Brain pericyte (primary cell): ENCODE data around the gene GRM7.

Source experiments
- DNase-seq: peaks from one replicate; pipeline ENCODE4 v3.0.0-alpha.2; 2012; ENCODE audit warnings: low read depth, low spot score

Gene GRM7

GRCh38 chr3:7720649-7721297, 859.9 kb downstream of the GRM7 start:
- no peak for DNase-seq

- no peak for DNase-seq
Measured at GRCh38 chr3:7721869-7722268, 861.0 kb downstream of the GRM7 start.

DNA sequence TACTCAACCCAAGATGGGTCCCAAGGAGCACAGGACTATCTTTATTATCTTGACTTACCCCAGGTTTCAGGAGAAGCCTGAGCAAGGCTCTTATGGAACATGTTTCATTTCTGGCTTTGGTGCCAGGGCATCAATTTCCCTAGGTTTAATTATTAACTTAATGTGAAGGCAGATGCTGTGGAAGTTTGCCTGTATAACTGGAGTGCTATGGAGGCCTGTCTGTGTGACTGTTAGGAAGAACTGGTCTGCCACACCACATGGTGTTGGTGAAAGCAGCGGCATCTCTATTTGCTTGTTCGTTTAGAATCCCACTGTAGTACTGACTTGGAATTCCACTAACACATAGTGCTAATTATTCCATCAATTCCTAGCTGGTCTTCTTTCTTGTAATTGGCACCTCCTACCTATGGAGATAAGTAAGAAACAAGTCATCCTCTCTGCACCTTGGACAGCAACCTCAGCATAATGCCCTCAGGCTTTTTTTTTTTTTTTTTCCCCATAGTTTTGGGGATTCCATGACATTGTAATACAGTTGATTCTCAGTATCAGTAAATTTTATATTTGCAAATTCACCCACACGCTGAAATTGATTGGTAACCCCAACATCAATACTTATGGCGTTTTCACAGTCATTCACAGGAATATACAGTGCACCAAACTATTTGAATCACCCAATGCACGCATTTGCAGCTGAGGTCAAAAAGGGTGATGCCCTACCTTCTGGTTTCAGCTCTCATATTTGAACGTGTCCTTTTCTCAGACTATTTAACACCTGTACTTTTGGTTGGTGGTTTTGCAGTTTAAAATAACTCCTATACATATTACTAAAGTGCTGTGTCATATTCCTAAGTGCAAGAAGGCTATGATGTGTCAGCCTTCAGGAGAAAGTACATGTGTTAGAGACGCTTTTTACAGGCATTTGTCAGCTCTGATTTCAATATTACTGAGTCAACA, 867.9 kb downstream of the GRM7 start:
- no peak for DNase-seq

DNA sequence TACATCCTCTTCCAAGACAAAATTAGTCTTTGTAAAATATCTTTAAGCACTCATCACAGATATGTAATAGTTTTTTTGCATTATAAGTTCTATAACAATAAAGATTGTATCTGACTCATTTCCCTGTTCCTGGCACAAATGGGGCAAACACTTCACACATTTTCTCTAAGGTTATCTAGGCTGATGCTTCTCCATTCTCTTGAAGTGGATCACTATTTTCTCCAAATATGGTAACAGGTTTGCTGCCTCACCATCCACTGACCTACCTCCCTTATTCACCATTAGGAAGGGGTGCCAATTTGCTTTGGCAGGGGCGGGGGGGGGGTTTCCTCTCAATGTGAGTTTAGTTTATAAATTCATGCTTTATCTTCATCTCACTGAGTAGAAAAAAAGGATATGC, 873.0 kb downstream of the GRM7 start:
- DNase-seq: no peak

GRCh38 chr3:7734456-7734855, 873.5 kb downstream of the GRM7 start:
- no peak for DNase-seq

DNA sequence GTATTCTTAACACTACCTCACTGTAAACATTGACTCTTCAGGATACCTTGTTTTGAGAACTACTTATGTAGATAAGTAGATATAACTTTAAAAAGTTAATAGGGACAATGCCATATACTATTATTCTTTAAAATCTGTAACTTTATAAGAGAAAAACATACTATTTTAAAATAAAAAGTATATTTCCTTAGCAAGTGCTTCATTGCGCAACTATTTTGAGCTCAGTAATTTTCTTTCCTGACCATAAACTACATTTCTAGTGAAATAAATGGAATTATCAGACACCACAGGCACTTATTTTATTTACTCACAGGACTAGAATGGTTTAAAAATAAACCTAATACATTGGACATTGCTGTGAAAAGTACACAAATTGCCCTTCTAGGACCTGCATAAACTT, 876.3 kb downstream of the GRM7 start:
- DNase-seq: no peak

GRCh38 chr3:7739754-7740153, 878.8 kb downstream of the GRM7 start:
- no peak for DNase-seq

DNA sequence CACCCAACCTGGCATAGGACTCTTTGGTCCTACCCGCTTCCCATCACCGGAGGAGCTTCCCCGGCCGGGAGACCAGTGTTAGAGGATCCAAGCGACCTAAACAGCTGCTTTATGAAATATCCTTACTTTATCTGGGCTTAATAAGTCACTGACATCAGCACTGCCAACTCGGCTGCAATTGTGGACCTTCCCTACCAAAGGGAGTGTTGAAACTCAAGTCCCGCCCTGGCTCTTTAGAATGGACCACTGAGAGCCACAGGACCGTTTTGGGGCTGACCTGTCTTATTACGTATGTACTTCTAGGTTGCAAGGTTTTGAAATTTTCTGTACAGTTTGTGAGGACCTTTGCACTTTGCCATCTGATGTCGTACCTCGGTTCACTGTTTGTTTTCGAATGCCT, 879.5 kb downstream of the GRM7 start:
- no peak for DNase-seq

DNA sequence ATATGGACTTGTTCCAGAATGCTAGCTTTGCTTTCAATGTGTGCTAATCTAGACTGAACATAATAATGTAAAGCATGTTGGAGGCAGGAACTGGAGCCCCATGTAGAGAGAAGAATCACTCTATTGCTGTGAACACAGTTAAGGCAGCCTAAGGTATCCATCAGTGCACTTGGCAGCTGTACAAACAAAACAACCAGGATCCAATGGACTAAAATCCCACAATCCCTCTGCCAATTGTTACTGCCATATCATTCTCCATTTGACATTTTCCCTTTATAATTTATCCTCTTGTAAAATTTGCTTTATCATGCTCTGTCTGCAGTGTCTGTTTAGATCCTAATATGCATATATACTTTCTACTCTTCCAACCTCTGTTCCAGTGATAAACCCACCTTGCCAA, 883.9 kb downstream of the GRM7 start:
- no peak for DNase-seq

- DNase-seq: no peak
Measured at GRCh38 chr3:7745711-7746110, 884.8 kb downstream of the GRM7 start.

DNA sequence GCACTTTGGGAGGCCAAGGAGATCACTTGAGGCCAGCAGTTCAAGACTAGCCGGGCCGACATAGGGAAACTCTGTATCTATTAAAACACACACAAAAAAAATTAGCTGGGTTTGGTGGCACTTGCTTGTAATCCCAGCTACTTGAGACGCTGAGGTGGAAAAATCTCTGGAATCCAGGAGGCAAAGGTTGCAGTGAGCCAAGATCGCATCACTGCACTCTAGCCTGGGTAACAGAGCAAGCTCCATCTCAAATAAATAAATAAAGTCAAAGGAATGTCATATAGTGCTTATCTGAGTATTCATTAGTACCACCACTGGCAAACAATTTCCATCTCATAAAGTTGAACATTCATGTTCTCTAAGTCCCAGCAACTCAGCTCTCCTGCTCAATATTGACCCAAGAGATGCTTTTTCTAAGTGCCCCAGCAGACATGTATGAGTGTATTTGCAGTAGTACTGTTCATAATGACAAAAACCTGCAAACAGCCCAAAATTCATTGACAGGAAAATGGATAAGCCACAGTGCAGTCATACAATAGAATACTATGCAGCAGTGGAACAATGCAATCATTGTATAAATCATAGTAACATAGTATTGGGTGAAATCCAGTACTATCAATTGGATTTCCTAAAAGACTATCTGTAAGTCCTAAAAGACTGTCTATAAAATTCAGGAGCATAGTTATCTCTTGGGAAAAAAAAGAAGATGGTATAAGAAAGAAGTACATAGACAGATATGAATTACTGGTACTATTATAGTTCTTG, 889.2 kb downstream of the GRM7 start:
- no peak for DNase-seq

GRCh38 chr3:7752005-7752404, 891.1 kb downstream of the GRM7 start:
- no peak for DNase-seq

GRCh38 chr3:7754653-7755441, 893.9 kb downstream of the GRM7 start:
- DNase-seq: no peak

DNA sequence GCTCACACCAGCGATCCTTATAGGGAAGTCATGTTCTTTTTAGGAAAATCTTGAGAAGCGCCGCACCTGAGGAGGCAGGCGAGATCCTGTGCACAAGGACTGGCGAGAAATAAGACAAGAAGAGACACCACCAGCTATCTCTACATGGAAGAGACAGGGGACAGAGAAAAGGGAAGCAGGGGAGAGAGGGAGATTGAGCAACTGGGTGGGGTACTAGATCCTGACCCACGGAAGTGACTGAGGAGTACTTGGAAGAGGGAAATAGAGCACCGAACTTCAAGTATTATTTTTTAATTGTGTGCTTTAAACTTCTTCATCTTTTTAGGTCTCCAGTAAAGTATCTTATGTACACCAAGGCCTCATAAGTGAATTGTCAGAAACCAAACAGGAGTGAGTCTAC, 898.7 kb downstream of the GRM7 start:
- DNase-seq: no peak

- no peak for DNase-seq
Measured at GRCh38 chr3:7760718-7761117, 899.8 kb downstream of the GRM7 start.

GRCh38 chr3:7764115-7764514, 903.2 kb downstream of the GRM7 start:
- DNase-seq: no peak

DNA sequence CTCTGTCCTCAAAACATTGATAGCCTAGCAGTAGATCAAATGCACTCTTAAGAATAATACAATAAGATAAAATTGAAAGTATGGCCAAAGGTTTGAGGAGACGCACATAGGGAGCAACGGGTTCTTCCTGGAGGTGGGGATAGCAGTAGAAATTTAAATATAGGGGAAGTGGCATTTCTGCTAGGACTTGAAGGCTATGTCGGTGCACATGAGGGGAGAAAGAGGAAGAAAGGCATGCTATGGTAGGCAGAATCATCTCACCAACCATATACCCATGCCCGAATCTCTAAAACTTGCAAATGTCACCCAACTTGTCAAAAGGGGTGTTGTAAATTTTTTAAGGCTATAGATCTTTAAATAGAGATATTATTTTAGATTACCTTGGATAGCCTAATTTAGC, 905.6 kb downstream of the GRM7 start:
- DNase-seq: no peak

DNA sequence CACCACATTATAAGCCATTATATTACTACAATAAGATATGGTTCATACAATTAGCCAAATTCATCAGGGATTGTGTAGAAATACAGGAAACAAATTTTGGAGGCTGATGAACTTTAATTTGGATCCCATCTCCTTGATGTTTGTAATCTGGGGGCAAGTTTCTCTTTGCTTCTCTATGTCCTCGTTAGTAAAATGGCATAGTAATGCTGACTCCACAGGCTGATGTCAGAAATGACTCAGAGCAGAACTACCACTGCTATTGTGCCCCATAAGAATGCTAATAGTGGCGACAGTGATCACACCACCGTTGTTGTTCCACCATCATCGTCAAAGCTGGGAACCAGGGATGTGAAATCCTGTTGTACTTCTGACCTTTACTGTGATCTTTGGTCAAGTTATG, 918.4 kb downstream of the GRM7 start:
- DNase-seq: no peak

GRCh38 chr3:7781395-7781794, 920.5 kb downstream of the GRM7 start:
- DNase-seq: no peak

GRCh38 chr3:7787871-7788828, 927.2 kb downstream of the GRM7 start:
- DNase-seq: no peak
